GM18508 (cell line): ENCODE data around the gene TUBD1.
"Not testable (repeated sequence)": the region's sequence is repeated elsewhere in the genome, so short reads cannot be mapped to it uniquely, and the experiment has no call there.

ENCODE experiments used
- ATAC-seq: cut with Tn5 transposase; IDR thresholded peaks from one replicate; pipeline ENCODE4 v1.9.1; 2021; ENCODE audit warnings: moderate number of reproducible peaks; ENCODE audit not compliant: insufficient read depth, unreplicated experiment

Gene TUBD1

GRCh38 chr17:59892924-59893675 lies at the start of gene TUBD1, which contains the start of gene RPS6KB1:
TSS of gene TUBD1 (minus strand) at chr17:59892943. CDS start at chr17:59891002, 1,941 bp downstream.
TSS of gene RPS6KB1 (plus strand) at chr17:59893121. CDS start at chr17:59893185, 64 bp downstream.
- peak; percentile 62 for ATAC-seq

- no peak for ATAC-seq
Observed at GRCh38 chr17:59941131-59941530, 48.4 kb upstream of the TUBD1 start.

- ATAC-seq: not testable (repeated sequence)
Observed at GRCh38 chr17:59940697-59941096, 48.0 kb upstream of the TUBD1 start.

GRCh38 chr17:59933317-59933716 lies 40.6 kb upstream of the TUBD1 start:
- not testable (repeated sequence) for ATAC-seq

- ATAC-seq: not testable (repeated sequence)
Observed at GRCh38 chr17:59930768-59931167, 38.0 kb upstream of the TUBD1 start.

GRCh38 chr17:59930121-59930520 lies 37.4 kb upstream of the TUBD1 start:
- not testable (repeated sequence) for ATAC-seq

GRCh38 chr17:59920637-59921036 lies 27.9 kb upstream of the TUBD1 start:
- not testable (repeated sequence) for ATAC-seq

GRCh38 chr17:59916446-59916845 lies 23.7 kb upstream of the TUBD1 start:
- ATAC-seq: no peak

GRCh38 chr17:59914274-59914854 lies 21.6 kb upstream of the TUBD1 start:
- no peak for ATAC-seq

- no peak for ATAC-seq
Observed at GRCh38 chr17:59907467-59907866, 14.7 kb upstream of the TUBD1 start.

GRCh38 chr17:59903455-59903854 lies 10.7 kb upstream of the TUBD1 start:
- ATAC-seq: no peak

GRCh38 chr17:59901604-59902003 lies 8.9 kb upstream of the TUBD1 start:
- no peak for ATAC-seq

- no peak for ATAC-seq
Observed at GRCh38 chr17:59899099-59899498, 6.4 kb upstream of the TUBD1 start.

- ATAC-seq: no peak
Observed at GRCh38 chr17:59897090-59897489, 4.3 kb upstream of the TUBD1 start.

- ATAC-seq: no peak
Observed at GRCh38 chr17:59893676-59894100, 945 bp upstream of the TUBD1 start.

GRCh38 chr17:59892251-59892923 lies 356 bp downstream of the TUBD1 start:
- ATAC-seq: peak; percentile 59

- ATAC-seq: no peak
Observed at GRCh38 chr17:59890720-59891119, 2.0 kb downstream of the TUBD1 start.

GRCh38 chr17:59888145-59888750 lies 4.5 kb downstream of the TUBD1 start:
- ATAC-seq: no peak

- no peak for ATAC-seq
Observed at GRCh38 chr17:59884861-59885260, 7.9 kb downstream of the TUBD1 start.

GRCh38 chr17:59878624-59879023 lies 14.1 kb downstream of the TUBD1 start:
- no peak for ATAC-seq

- ATAC-seq: no peak
Observed at GRCh38 chr17:59877965-59878364, 14.8 kb downstream of the TUBD1 start.
